Hepatocyte (in vitro differentiated cells): ENCODE data around the gene ARHGEF4.

ENCODE experiments used
- EZH2 ChIP-seq: fragments of 200-600 bp; sonication (generic); IDR thresholded peaks from 2 replicates; pipeline ENCODE4 v1.6.1; 2016; ENCODE audit warnings: antibody characterized with exemption, mild to moderate bottlenecking, borderline replicate concordance
- TF ChIP-seq, protein P1 (sequence below): fragments of 200-600 bp; sonication (generic); IDR thresholded peaks from 2 replicates; pipeline ENCODE4 v1.5.1; 2016; ENCODE audit warnings: antibody characterized with exemption, mild to moderate bottlenecking; ENCODE audit not compliant: poor library complexity

DNA sequence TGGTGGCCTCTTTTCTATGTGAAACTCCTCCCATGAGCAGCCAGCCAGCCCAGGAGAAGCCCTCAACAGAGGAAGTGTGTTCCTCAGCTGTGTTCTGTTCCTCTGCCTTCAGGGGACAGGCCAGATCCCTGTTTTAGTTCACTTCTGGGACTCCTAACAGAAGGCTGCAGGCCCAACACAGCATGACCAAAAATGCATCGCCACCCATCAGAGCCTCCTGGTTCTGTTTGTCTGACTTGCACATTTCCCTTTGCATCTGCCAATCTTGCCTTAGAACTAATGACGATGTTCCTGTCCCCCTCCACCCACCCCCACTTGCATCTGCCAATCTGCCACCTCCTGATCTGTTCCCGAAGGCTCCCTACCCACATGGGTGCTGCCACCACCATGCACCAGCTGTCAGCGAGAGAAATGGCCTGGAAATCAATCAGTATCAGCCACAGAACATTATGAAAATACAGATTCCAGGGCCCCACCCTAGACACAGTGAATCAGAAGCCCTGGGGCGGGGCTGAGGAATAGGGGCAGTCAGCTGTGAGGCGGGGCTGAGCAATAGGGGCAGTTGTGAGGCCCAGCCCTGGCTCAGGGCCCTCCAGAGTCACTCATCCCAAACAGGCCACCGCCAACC, 205.5 kb downstream of the ARHGEF4 start:
- TF ChIP-seq, protein P1, sequence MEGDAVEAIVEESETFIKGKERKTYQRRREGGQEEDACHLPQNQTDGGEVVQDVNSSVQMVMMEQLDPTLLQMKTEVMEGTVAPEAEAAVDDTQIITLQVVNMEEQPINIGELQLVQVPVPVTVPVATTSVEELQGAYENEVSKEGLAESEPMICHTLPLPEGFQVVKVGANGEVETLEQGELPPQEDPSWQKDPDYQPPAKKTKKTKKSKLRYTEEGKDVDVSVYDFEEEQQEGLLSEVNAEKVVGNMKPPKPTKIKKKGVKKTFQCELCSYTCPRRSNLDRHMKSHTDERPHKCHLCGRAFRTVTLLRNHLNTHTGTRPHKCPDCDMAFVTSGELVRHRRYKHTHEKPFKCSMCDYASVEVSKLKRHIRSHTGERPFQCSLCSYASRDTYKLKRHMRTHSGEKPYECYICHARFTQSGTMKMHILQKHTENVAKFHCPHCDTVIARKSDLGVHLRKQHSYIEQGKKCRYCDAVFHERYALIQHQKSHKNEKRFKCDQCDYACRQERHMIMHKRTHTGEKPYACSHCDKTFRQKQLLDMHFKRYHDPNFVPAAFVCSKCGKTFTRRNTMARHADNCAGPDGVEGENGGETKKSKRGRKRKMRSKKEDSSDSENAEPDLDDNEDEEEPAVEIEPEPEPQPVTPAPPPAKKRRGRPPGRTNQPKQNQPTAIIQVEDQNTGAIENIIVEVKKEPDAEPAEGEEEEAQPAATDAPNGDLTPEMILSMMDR, result no peak
- TF ChIP-seq EZH2, result no peak
